H1 (cell line): Measurements from ENCODE around the gene CYB5R3. TPM values are rescaled to one million over a fixed set of nuclear protein-coding genes. Genes with fewer than 3 reads are reported as not detected.

Experiments
- CTCF ChIA-PET: fragments of 300-600 bp; sonication (Branson Sonifier 250); formaldehyde crosslinking; loops from one replicate; lab custom pipeline; 2021; ENCODE audit not compliant: partially characterized antibody; lab: Charles Lee
- POLR2A ChIA-PET: fragments of 300-600 bp; sonication (Branson Sonifier 250); formaldehyde crosslinking; loops from one replicate; lab custom pipeline; 2021; ENCODE audit warnings: inconsistent platforms; ENCODE audit not compliant: partially characterized antibody; lab: Charles Lee
- DNase-seq, 2 experiments: peaks; one replicate each; pipeline versions ENCODE4 v3.0.0 to v3.0.0-alpha.2; 2010 to 2022; ENCODE audit warnings: low spot score in 2 of 2, low read depth in 1 of 2, mixed read lengths in 1 of 2
- FAIRE-seq: peaks from 2 replicates; lab custom pipeline; 2011; peaks lifted over from hg19 to GRCh38; lab: Jason Lieb, UNC
- H2AFZ ChIP-seq: 2 replicates; pipeline ENCODE4 v1.8.1; 2012; ENCODE audit warnings: low read length, inconsistent platforms
- H2AK5ac ChIP-seq: 2 replicates; pipeline ENCODE4 v1.6.1; 2013; ENCODE audit warnings: low read depth, low read length
- H2BK120ac ChIP-seq: replicated peaks from 2 replicates; pipeline ENCODE3; 2013; ENCODE audit warnings: low read depth, low read length, inconsistent platforms
- H2BK12ac ChIP-seq: 2 replicates; pipeline ENCODE4 v1.6.1; 2013; ENCODE audit warnings: low read depth, low read length
- H2BK15ac ChIP-seq: 2 replicates; pipeline ENCODE4 v1.6.1; 2013; ENCODE audit warnings: low read length
- H2BK20ac ChIP-seq: 2 replicates; pipeline ENCODE4 v1.6.1; 2013; ENCODE audit warnings: low read length
- H2BK5ac ChIP-seq: 2 replicates; pipeline ENCODE4 v1.6.1; 2013; ENCODE audit warnings: low read depth, low read length
- H3K14ac ChIP-seq: 2 replicates; pipeline ENCODE4 v1.6.1; 2013; ENCODE audit warnings: inconsistent platforms; ENCODE audit not compliant: insufficient read length
- H3K18ac ChIP-seq: 2 replicates; pipeline ENCODE4 v1.6.1; 2013; ENCODE audit warnings: low read length; ENCODE audit errors: extremely low read depth
- H3K23ac ChIP-seq: 2 replicates; pipeline ENCODE4 v1.6.1; 2013; ENCODE audit warnings: inconsistent platforms; ENCODE audit not compliant: insufficient read length
- H3K23me2 ChIP-seq: 2 replicates; pipeline ENCODE4 v1.6.1; 2013; ENCODE audit warnings: low read depth, low read length
- H3K27ac ChIP-seq: 2 replicates; pipeline ENCODE4 v1.6.1; 2011; ENCODE audit warnings: low read depth, low read length, inconsistent platforms
- H3K27me3 ChIP-seq, 4 experiments: replicated peaks in 1 of 4; 1 replicate in 1 of 4; 2 replicates in 3 of 4; pipeline versions ENCODE4 v1.6.1 to v1.8.1; 2011 to 2013; ENCODE audit warnings: low read length in 3 of 4, mild to moderate bottlenecking in 3 of 4, inconsistent platforms in 2 of 4, mixed read lengths in 2 of 4, moderate library complexity in 1 of 4; ENCODE audit not compliant: control insufficient read depth in 3 of 4, insufficient read depth in 3 of 4; ENCODE audit errors: extremely low read depth in 1 of 4
- H3K36me3 ChIP-seq, 4 experiments: 2 replicates each; pipeline versions ENCODE4 v1.6.1 to v1.8.1; 2011 to 2013; ENCODE audit warnings: mild to moderate bottlenecking in 4 of 4, low read length in 3 of 4, moderate library complexity in 2 of 4, control low read depth in 1 of 4, inconsistent platforms in 1 of 4; ENCODE audit not compliant: insufficient read depth in 4 of 4, control insufficient read depth in 2 of 4
- H3K4ac ChIP-seq: replicated peaks from 2 replicates; pipeline ENCODE3; 2013; ENCODE audit warnings: low read length, low read depth, mixed read lengths, inconsistent platforms; ENCODE audit not compliant: insufficient read length
- H3K4me1 ChIP-seq, 4 experiments: replicated peaks in 1 of 4; 1 replicate in 1 of 4; 2 replicates in 3 of 4; pipeline versions ENCODE4 v1.6.1 to v1.8.1; 2011 to 2013; ENCODE audit warnings: low read length in 3 of 4, inconsistent platforms in 2 of 4, mixed read lengths in 1 of 4; ENCODE audit not compliant: insufficient read depth in 4 of 4, control insufficient read depth in 3 of 4
- H3K4me2 ChIP-seq, 2 experiments: 2 replicates each; pipeline versions ENCODE4 v1.6.1 to v1.8.1; 2011 to 2013; ENCODE audit warnings: low read depth in 2 of 2, low read length in 2 of 2, control low read depth in 1 of 2, inconsistent platforms in 1 of 2, mild to moderate bottlenecking in 1 of 2; ENCODE audit not compliant: insufficient read depth in 1 of 2
- H3K4me3 ChIP-seq, 4 experiments: fragments of 200-600, 300-600 bp in 1 of 4; sonication (generic), shearing (Covaris generic), sonication (Bioruptor Twin) in 1 of 4; 2 replicates each; pipeline versions ENCODE4 v1.5.1 to v1.8.1; 2011 to 2016; ENCODE audit warnings: low read length in 4 of 4, low read depth in 3 of 4, control low read depth in 2 of 4, inconsistent platforms in 2 of 4, mild to moderate bottlenecking in 2 of 4, mixed read lengths in 1 of 4, moderate library complexity in 1 of 4; ENCODE audit not compliant: insufficient read depth in 2 of 4; ENCODE audit errors: extremely low read depth in 1 of 4
- H3K56ac ChIP-seq: replicated peaks from 2 replicates; pipeline ENCODE3; 2013; ENCODE audit warnings: low read depth, mild to moderate bottlenecking, mixed read lengths, low read length, inconsistent platforms; ENCODE audit not compliant: insufficient read length
- H3K79me1 ChIP-seq: 2 replicates; pipeline ENCODE4 v1.6.1; 2013; ENCODE audit warnings: low read depth, low read length, control low read depth
- H3K79me2 ChIP-seq, 2 experiments: 2 replicates each; pipeline versions ENCODE4 v1.6.1 to v1.8.1; 2012 to 2013; ENCODE audit warnings: low read length in 2 of 2, mild to moderate bottlenecking in 2 of 2, inconsistent platforms in 1 of 2; ENCODE audit not compliant: insufficient read depth in 2 of 2, control insufficient read depth in 1 of 2
- H3K9ac ChIP-seq, 4 experiments: replicated peaks in 1 of 4; 1 replicate in 1 of 4; 2 replicates in 3 of 4; pipeline versions ENCODE4 v1.6.1 to v1.8.1; 2011 to 2013; ENCODE audit warnings: low read depth in 3 of 4, low read length in 3 of 4, control low read depth in 2 of 4, mild to moderate bottlenecking in 2 of 4, moderate library complexity in 2 of 4, inconsistent platforms in 1 of 4; ENCODE audit errors: extremely low read depth in 1 of 4
- H3K9me3 ChIP-seq, 2 experiments: 2 replicates each; pipeline versions ENCODE4 v1.6.1 to v1.8.1; 2012 to 2013; ENCODE audit warnings: mild to moderate bottlenecking in 2 of 2, moderate library complexity in 2 of 2, control low read depth in 1 of 2, inconsistent platforms in 1 of 2, low read depth in 1 of 2, low read length in 1 of 2, mixed read lengths in 1 of 2; ENCODE audit not compliant: insufficient read depth in 2 of 2
- H4K20me1 ChIP-seq, 2 experiments: replicated peaks in 1 of 2; 2 replicates each; pipeline versions ENCODE3 to v1.8.1; 2011 to 2013; ENCODE audit warnings: inconsistent platforms in 2 of 2, low read length in 2 of 2, mild to moderate bottlenecking in 1 of 2; ENCODE audit not compliant: insufficient read depth in 2 of 2, control insufficient read depth in 1 of 2
- H4K5ac ChIP-seq: 2 replicates; pipeline ENCODE4 v1.6.1; 2013; ENCODE audit warnings: low read length, low read depth, mixed read lengths, inconsistent platforms; ENCODE audit not compliant: insufficient read length
- H4K8ac ChIP-seq: 2 replicates; pipeline ENCODE4 v1.8.0; 2013; ENCODE audit warnings: mild to moderate bottlenecking, moderate library complexity, low read length, inconsistent platforms; ENCODE audit not compliant: insufficient read depth; ENCODE audit errors: extremely low read depth
- H4K91ac ChIP-seq: replicated peaks from 2 replicates; pipeline ENCODE3; 2013; ENCODE audit warnings: low read length, mixed read lengths, inconsistent platforms; ENCODE audit not compliant: insufficient read length
- ASH2L ChIP-seq: fragments of 200-600, 300-600 bp; sonication (generic); IDR thresholded peaks from one replicate; pipeline ENCODE4 v1.7.1; 2017; ENCODE audit warnings: low read length
- HDAC2 ChIP-seq, 2 experiments: fragments of 300-600 bp in 1 of 2; sonication (generic) in 1 of 2; IDR thresholded peaks; 2 replicates each; pipeline ENCODE4 v1.6.1; 2011 to 2012; ENCODE audit warnings: low read depth in 2 of 2, low read length in 2 of 2, mild to moderate bottlenecking in 2 of 2, moderate library complexity in 2 of 2, borderline replicate concordance in 1 of 2, inconsistent platforms in 1 of 2
- JUND ChIP-seq: IDR thresholded peaks from 2 replicates; pipeline ENCODE4 v1.6.1; 2011; ENCODE audit warnings: mild to moderate bottlenecking, improper control_type of control experiment, low read length
- TAF7 ChIP-seq: optimal IDR thresholded peaks from 2 replicates; pipeline ENCODE3; 2011; ENCODE audit warnings: low read depth, mild to moderate bottlenecking, inconsistent platforms, low read length, moderate library complexity, borderline replicate concordance
- WGBS, 2 experiments: shearing (Covaris generic) in 1 of 2; methylation state at CpG; one replicate each; pipeline versions ENCODE4 v1.1.6 to v1.1.7; 2013 to 2015; ENCODE audit warnings: low lambda C conversion rate in 2 of 2, mixed read lengths in 2 of 2, inconsistent platforms in 1 of 2, low coverage in 1 of 2, missing lambda C conversion rate in 1 of 2; ENCODE audit not compliant: insufficient replicate concordance in 2 of 2, insufficient coverage in 1 of 2, insufficient read length in 1 of 2; ENCODE audit errors: extremely low coverage in 1 of 2, missing lambda C conversion rate in 1 of 2; 5-methylcytosine and 5-hydroxymethylcytosine counted together
- polyA plus RNA-seq, 7 experiments: library from polyadenylated mRNA; depleted of rRNA in 3 of 7; stranded (reverse) in 5 of 7; unstranded in 2 of 7; fragments of >200 nt in 5 of 7; fragments of 200-250 nt in 2 of 7; gene quantifications; 1 replicate in 5 of 7; 2 replicates in 1 of 7; 4 replicates in 1 of 7; pipeline versions ENCODE4 v1.2.1 to v1.2.3, GENCODE V29; 2011 to 2013; ENCODE audit warnings: missing spikeins in 2 of 7, mixed read lengths in 2 of 7
- total RNA-seq: library from RNA; stranded (reverse); fragmentation: NEBNext Ultra II Directional; extraction: Animal tissue kit (Norgen Biotek cat#: 25700); gene quantifications from 2 replicates; pipeline ENCODE4 v1.2.1, GENCODE V29; 2021

CYB5R3 gene
- total and polyA plus RNA-seq, 2 of the 8 experiments (the other 6 are each of a cell fraction or from before 2014, with no cell fraction given) = 75.3 to 113 TPM

GRCh38 chr22:42693055-42693762, 44.0 kb upstream of the CYB5R3 start:
- H2BK15ac ChIP-seq = no peak overlapping the region
- H2BK5ac ChIP-seq = no peak overlapping the region
- CTCF ChIA-PET = no interaction called here
- no peak overlapping the region for H2BK120ac ChIP-seq
- no peak overlapping the region for H2AK5ac ChIP-seq
- no peaks in the 10 kb centered on the region for H3K27me3 ChIP-seq
- H3K4me3 ChIP-seq = no peak overlapping the region
- H2AFZ ChIP-seq = no peak overlapping the region
- H3K14ac ChIP-seq = no peak overlapping the region
- H3K18ac ChIP-seq = no peak overlapping the region
- no peak overlapping the region for H4K8ac ChIP-seq
- H3K23me2 ChIP-seq = no peaks in the 10 kb centered on the region; the same call in 1 of the 2 replicates
- H4K5ac ChIP-seq = no peak overlapping the region
- no peak overlapping the region for H3K4me2 ChIP-seq
- H2BK20ac ChIP-seq = no peak overlapping the region
- no peak overlapping the region for H3K4ac ChIP-seq
- no peaks in the 10 kb centered on the region for H3K36me3 ChIP-seq
- WGBS, 2 experiments = 97% methylated on average over 45 of the region's 51 CpGs; no CpG with 5 or more reads in 1 of the 2 experiments
- no peak overlapping the region for H2BK12ac ChIP-seq
- no peaks in the 10 kb centered on the region for H3K79me2 ChIP-seq
- no peak overlapping the region for H3K23ac ChIP-seq
- H3K9me3 ChIP-seq = no peaks in the 10 kb centered on the region
- H3K4me1 ChIP-seq = peaks cover 0 to 7% (median 6%) of the 10 kb centered on the region in 4 experiments; a peak in 5 of 7 replicates
- POLR2A ChIA-PET = interaction anchor here (1.0 to 1.3 kb wide), 3 partner anchors 44 to 78 kb away, joined by 3 to 6 read pairs (median 3); partner anchors contain the start of genes CYB5R3 and POLDIP3
- no peak overlapping the region for H4K91ac ChIP-seq
- H3K27ac ChIP-seq = no peak overlapping the region; the same call in 1 of the 2 replicates
- no peaks in the 10 kb centered on the region; the same call in 1 of the 2 replicates for H3K79me1 ChIP-seq
- no peak for FAIRE-seq
- no peak for TF ChIP-seq ASH2L
- TF ChIP-seq JUND = no peak
- no peak for TF ChIP-seq TAF7
- no peak for TF ChIP-seq HDAC2 (IDR thresholded peaks at IDR 0.05; ENCODE audit: borderline replicate concordance in 1 of 2, low read depth in 2 of 2, low read length in 2 of 2)
- no peaks in the 10 kb centered on the region for H4K20me1 ChIP-seq
- H3K56ac ChIP-seq = no peak overlapping the region
- no peak overlapping the region for H3K9ac ChIP-seq
- no peak for DNase-seq
